HEK293 (cell line): ENCODE data around the gene TOR1A.

Source experiments
- CTCF ChIP-seq: fragments of 450-650 bp; formaldehyde crosslinking; IDR thresholded peaks from 2 replicates; pipeline ENCODE4 v1.5.1; 2016; ENCODE audit warnings: missing biosample characterization, missing genetic modification characterization
- ZFP37 ChIP-seq: fragments of 450-650 bp; formaldehyde crosslinking; IDR thresholded peaks from 2 replicates; pipeline ENCODE4 v1.5.1; 2016; ENCODE audit warnings: missing biosample characterization, missing genetic modification characterization
- ZNF23 ChIP-seq: fragments of 450-650 bp; formaldehyde crosslinking; IDR thresholded peaks from 2 replicates; pipeline ENCODE4 v1.5.1; 2016; ENCODE audit warnings: missing biosample characterization, missing genetic modification characterization, borderline replicate concordance

- TF ChIP-seq ZFP37 (tag by site-specific recombination) (no peak), ZNF23 (no peak), CTCF (tag by site-specific recombination) (no peak)
Observed at GRCh38 chr9:129866394-129867135, 42.6 kb upstream of the TOR1A start.
